ENCODE results near the gene FBXL22. TPM values are rescaled to one million over a fixed set of nuclear protein-coding genes. Genes with fewer than 3 reads are reported as not detected.

Gene FBXL22
- total and polyA plus RNA-seq, 2 of the 8 experiments (the other 6 are each of a cell fraction or from before 2014, with no cell fraction given), result 0.09 to 0.47 TPM

GRCh38 chr15:63598473-63599400 lies 1.6 kb downstream of the FBXL22 start:
- Histone ChIP-seq H2BK15ac (ENCODE audit: low read length) (no peak overlapping the region), H3K9ac (replicated peaks in 1 of 4; ENCODE audit: extremely low read depth in 1 of 4, low read depth in 3 of 4, low read length in 3 of 4) (no peak overlapping the region), H3K23ac (ENCODE audit: insufficient read length) (no peak overlapping the region), H3K4ac (replicated peaks; ENCODE audit: insufficient read length, low read depth, low read length) (no peak overlapping the region), H3K27me3 (replicated peaks in 1 of 4; ENCODE audit: control insufficient read depth in 3 of 4, extremely low read depth in 1 of 4, insufficient read depth in 3 of 4, low read length in 3 of 4) (peaks cover 0 to 30% (median 19%) of the 10 kb centered on the region in 4 experiments; a peak in 6 of 7 replicates), H3K79me1 (ENCODE audit: low read depth, low read length) (no peaks in the 10 kb centered on the region; the same call in 1 of the 2 replicates), H2BK20ac (ENCODE audit: low read length) (no peak overlapping the region; the same call in 1 of the 2 replicates), H3K56ac (replicated peaks; ENCODE audit: insufficient read length, low read depth, low read length) (no peak overlapping the region), H3K36me3 (ENCODE audit: control insufficient read depth in 2 of 4, insufficient read depth in 4 of 4, low read length in 3 of 4) (no peaks in the 10 kb centered on the region), H3K4me3 (ENCODE audit: extremely low read depth in 1 of 4, insufficient read depth in 2 of 4, low read depth in 3 of 4, low read length in 4 of 4) (no peak overlapping the region), H4K91ac (replicated peaks; ENCODE audit: insufficient read length, low read length) (no peak overlapping the region), H3K79me2 (ENCODE audit: control insufficient read depth in 1 of 2, insufficient read depth in 2 of 2, low read length in 2 of 2) (no peaks in the 10 kb centered on the region), H3K9me3 (ENCODE audit: insufficient read depth in 2 of 2, low read depth in 1 of 2, low read length in 1 of 2) (no peaks in the 10 kb centered on the region), H3K4me1 (replicated peaks in 1 of 4; ENCODE audit: control insufficient read depth in 3 of 4, insufficient read depth in 4 of 4, low read length in 3 of 4) (peaks cover 0 to 21% (median 12%) of the 10 kb centered on the region in 4 experiments; a peak in 6 of 7 replicates), H3K27ac (ENCODE audit: low read depth, low read length) (no peak overlapping the region), H2AK5ac (ENCODE audit: low read depth, low read length) (no peak overlapping the region), H4K20me1 (replicated peaks in 1 of 2; ENCODE audit: control insufficient read depth in 1 of 2, insufficient read depth in 2 of 2, low read length in 2 of 2) (peaks cover 0 to 2% of the 10 kb centered on the region in 2 experiments), H3K18ac (ENCODE audit: extremely low read depth, low read length) (no peak overlapping the region), H2AFZ (ENCODE audit: low read length) (no peak overlapping the region), H4K5ac (ENCODE audit: insufficient read length, low read depth, low read length) (no peak overlapping the region), H4K8ac (ENCODE audit: extremely low read depth, insufficient read depth, low read length) (no peak overlapping the region), H3K14ac (ENCODE audit: insufficient read length) (no peak overlapping the region), H3K23me2 (ENCODE audit: low read depth, low read length) (peaks cover 13% of the 10 kb centered on the region), H2BK120ac (replicated peaks; ENCODE audit: low read depth, low read length) (no peak overlapping the region), H2BK5ac (ENCODE audit: low read depth, low read length) (no peak overlapping the region), H3K4me2 (ENCODE audit: insufficient read depth in 1 of 2, low read depth in 2 of 2, low read length in 2 of 2) (no peak overlapping the region), H2BK12ac (ENCODE audit: low read depth, low read length) (no peak overlapping the region)
- FAIRE-seq (no peak), DNase-seq (ENCODE audit: low read depth in 1 of 2, low spot score in 2 of 2) (no peak)
- POLR2A ChIA-PET (ENCODE audit: partially characterized antibody), result interaction anchor here (0.9 to 1.4 kb wide), 2 partner anchors 12 to 93 kb away, joined by 3 to 4 read pairs; no protein-coding TSS in a partner anchor
- no peak for TF ChIP-seq YY1 (IDR thresholded peaks at IDR 0.05; ENCODE audit: low read depth, low read length)
- no peak for TF ChIP-seq GABPA (IDR thresholded peaks at IDR 0.05; ENCODE audit: borderline replicate concordance, insufficient read depth, low read length)
- no peak for TF ChIP-seq GTF2F1 (IDR thresholded peaks at IDR 0.05; ENCODE audit: borderline replicate concordance, low read depth, low read length)
- TF ChIP-seq E2F6 (IDR thresholded peaks at IDR 0.05), result no peak
- no peak for TF ChIP-seq CBX5 (IDR thresholded peaks at IDR 0.05; ENCODE audit: low read depth, low read length)
- TF ChIP-seq TEAD4 (IDR thresholded peaks at IDR 0.05; ENCODE audit: low read depth, low read length), result no peak
- TF ChIP-seq CHD2 (IDR thresholded peaks at IDR 0.05; ENCODE audit: low read length), result no peak
- TF ChIP-seq HDAC2 (IDR thresholded peaks at IDR 0.05; ENCODE audit: borderline replicate concordance in 1 of 2, low read depth in 2 of 2, low read length in 2 of 2), result no peak
- no peak for TF ChIP-seq RBBP5 (IDR thresholded peaks at IDR 0.05; ENCODE audit: borderline replicate concordance, low read depth, low read length)
- TF ChIP-seq TBP (IDR thresholded peaks at IDR 0.05; ENCODE audit: low read depth, low read length), result no peak
- TF ChIP-seq CEBPB (IDR thresholded peaks at IDR 0.05; ENCODE audit: low read depth, low read length), result no peak
- 87% methylated on average over 12 of the region's 12 CpGs; no CpG with 5 or more reads in 1 of the 2 experiments for WGBS, 2 experiments (ENCODE audit: extremely low coverage in 1 of 2, insufficient coverage in 1 of 2, insufficient read length in 1 of 2, insufficient replicate concordance in 2 of 2, low coverage in 1 of 2, low lambda C conversion rate in 2 of 2, missing lambda C conversion rate in 1 of 2)
- CTCF ChIA-PET (ENCODE audit: partially characterized antibody), result interaction anchor here (0.5 to 4.3 kb wide), 33 partner anchors 9 to 1060 kb away, joined by 3 to 39 read pairs (median 5); partner anchors contain the start of gene USP3

Data from H1 (cell line).